Tibial artery (tissue), 4 donors: Measurements from ENCODE around the gene GPR18.

Experiments
- DNase-seq, 2 donors: peaks; one replicate each; pipeline ENCODE4 v3.0.0-alpha.2; 2019
- H3K27ac ChIP-seq, 2 donors: fragments of 200-600 bp; sonication (generic) in 1 of 2; 1 replicate in 1 of 2; 2 replicates in 1 of 2; pipeline ENCODE4 v1.5.1; 2018 to 2019; ENCODE audit warnings: mild to moderate bottlenecking in 1 of 2
- H3K27me3 ChIP-seq, 2 donors: fragments of 200-600 bp; sonication (generic) in 1 of 2; one replicate each; pipeline versions ENCODE4 v1.5.1 to v1.6.0; 2016 to 2019
- H3K36me3 ChIP-seq, 3 donors: fragments of 200-600 bp; sonication (generic) in 2 of 3; one replicate each; pipeline ENCODE4 v1.5.1; 2016 to 2019; ENCODE audit warnings: mild to moderate bottlenecking in 2 of 3
- H3K4me1 ChIP-seq, 4 donors: fragments of 200-600 bp; sonication (generic) in 2 of 4; 1 replicate in 3 of 4; 2 replicates in 1 of 4; pipeline ENCODE4 v1.5.1; 2016 to 2019
- H3K4me3 ChIP-seq, 2 donors: fragments of 200-600 bp; sonication (generic) in 1 of 2; 1 replicate in 1 of 2; 2 replicates in 1 of 2; pipeline ENCODE4 v1.5.1; 2018 to 2019; ENCODE audit warnings: mild to moderate bottlenecking in 2 of 2
- H3K9me3 ChIP-seq, 3 donors: fragments of 200-600 bp; sonication (generic) in 1 of 3; one replicate each; pipeline ENCODE4 v1.5.1; 2016 to 2019
- CTCF ChIP-seq, 2 experiments: fragments of 200-600 bp in 1 of 2; fragments of 450-650 bp in 1 of 2; IDR thresholded peaks; one replicate each; pipeline ENCODE4 v1.5.1; 2017 to 2019; ENCODE audit warnings: antibody characterized with exemption in 2 of 2, mild to moderate bottlenecking in 1 of 2, moderate library complexity in 1 of 2
- intact Hi-C: fragments of 100-400 bp; cut with DNase I; formaldehyde crosslinking; loops from one replicate; pipeline ENCODE4 v1.15.0; 2023; ENCODE audit warnings: low total_unique reads

The GPR18 gene

GRCh38 chr13:99208185-99208584 is 50.0 kb downstream of the GPR18 start:
- H3K36me3 ChIP-seq: peaks cover 0 to 14% (median 0%) of the 10 kb centered on the region in 3 donors
- no peaks in the 10 kb centered on the region for H3K9me3 ChIP-seq
- peaks cover 0 to 8% (median 3%) of the 10 kb centered on the region in 4 donors for H3K4me1 ChIP-seq
- no peak overlapping the region for H3K4me3 ChIP-seq
- no peak overlapping the region for H3K27ac ChIP-seq
- H3K27me3 ChIP-seq: no peaks in the 10 kb centered on the region
- no peak for DNase-seq
- no peak for TF ChIP-seq CTCF (IDR thresholded peaks at IDR 0.05)
- intact Hi-C loops: no loop called here

DNA sequence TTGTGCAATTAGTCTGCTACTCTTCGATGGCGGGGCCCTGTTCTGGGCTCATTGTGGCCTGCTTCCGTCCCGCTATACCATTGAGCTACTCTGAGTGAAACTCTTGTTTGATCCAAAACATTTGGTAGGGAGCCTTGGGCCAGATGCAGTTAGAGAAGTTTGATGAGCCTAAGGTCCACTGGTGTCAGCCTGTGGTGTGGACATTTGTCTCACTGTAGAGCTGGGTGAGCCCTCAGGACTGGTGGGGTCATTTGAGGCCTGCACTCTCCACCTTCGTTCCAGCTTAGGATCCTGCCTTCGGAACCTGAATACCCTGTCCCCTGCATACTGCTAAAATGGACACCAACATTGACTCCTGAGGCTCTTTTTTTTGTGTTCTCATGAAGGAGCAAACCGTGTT is 50.7 kb downstream of the GPR18 start:
- H3K36me3 ChIP-seq: peaks cover 0 to 14% (median 0%) of the 10 kb centered on the region in 3 donors
- H3K4me3 ChIP-seq: no peak overlapping the region
- H3K27me3 ChIP-seq: no peaks in the 10 kb centered on the region
- no peaks in the 10 kb centered on the region for H3K9me3 ChIP-seq
- no peak for DNase-seq
- H3K27ac ChIP-seq: no peak overlapping the region
- H3K4me1 ChIP-seq: peaks cover 0 to 13% (median 5%) of the 10 kb centered on the region in 4 donors
- intact Hi-C loops: no loop called here
- TF ChIP-seq CTCF (IDR thresholded peaks at IDR 0.05): no peak

DNA sequence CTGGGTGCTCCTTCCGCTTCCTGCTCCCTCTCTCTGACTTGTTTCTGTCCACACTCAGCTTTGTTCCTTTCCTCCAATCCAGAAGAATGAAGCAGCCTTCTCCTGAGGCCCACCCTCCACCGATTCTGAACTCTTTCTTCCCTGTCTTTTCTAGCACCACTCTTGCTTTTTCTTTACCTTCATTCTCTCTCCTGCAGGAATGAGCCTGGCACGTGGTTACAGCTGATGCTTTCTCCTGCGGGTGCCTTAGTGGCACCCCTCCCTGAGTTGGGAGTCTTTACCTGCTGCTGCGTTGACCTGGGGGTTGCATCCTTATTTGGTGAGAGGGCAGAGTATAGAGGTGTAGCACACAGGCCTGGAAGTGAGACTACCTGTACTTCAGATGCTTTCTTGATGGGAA is 51.3 kb downstream of the GPR18 start:
- intact Hi-C loops: no loop called here
- DNase-seq: no peak
- TF ChIP-seq CTCF (IDR thresholded peaks at IDR 0.05): no peak

GRCh38 chr13:99206226-99206625 is 52.0 kb downstream of the GPR18 start:
- no peak overlapping the region for H3K27ac ChIP-seq
- H3K27me3 ChIP-seq: no peaks in the 10 kb centered on the region
- H3K4me1 ChIP-seq: peaks cover 0 to 19% (median 8%) of the 10 kb centered on the region in 4 donors
- H3K36me3 ChIP-seq: peaks cover 0 to 14% (median 0%) of the 10 kb centered on the region in 3 donors
- no peaks in the 10 kb centered on the region for H3K9me3 ChIP-seq
- intact Hi-C loops: no loop called here
- H3K4me3 ChIP-seq: no peak overlapping the region
- DNase-seq: no peak
- TF ChIP-seq CTCF (IDR thresholded peaks at IDR 0.05): no peak

More for the DNA sequence above, 51.3 kb downstream of the GPR18 start:
- Histone ChIP-seq H3K27ac (no peak overlapping the region), H3K27me3 (no peaks in the 10 kb centered on the region), H3K36me3 (peaks cover 0 to 14% (median 0%) of the 10 kb centered on the region in 3 donors), H3K4me3 (no peak overlapping the region), H3K4me1 (peaks cover 0 to 19% (median 8%) of the 10 kb centered on the region in 4 donors), H3K9me3 (no peaks in the 10 kb centered on the region)

DNA sequence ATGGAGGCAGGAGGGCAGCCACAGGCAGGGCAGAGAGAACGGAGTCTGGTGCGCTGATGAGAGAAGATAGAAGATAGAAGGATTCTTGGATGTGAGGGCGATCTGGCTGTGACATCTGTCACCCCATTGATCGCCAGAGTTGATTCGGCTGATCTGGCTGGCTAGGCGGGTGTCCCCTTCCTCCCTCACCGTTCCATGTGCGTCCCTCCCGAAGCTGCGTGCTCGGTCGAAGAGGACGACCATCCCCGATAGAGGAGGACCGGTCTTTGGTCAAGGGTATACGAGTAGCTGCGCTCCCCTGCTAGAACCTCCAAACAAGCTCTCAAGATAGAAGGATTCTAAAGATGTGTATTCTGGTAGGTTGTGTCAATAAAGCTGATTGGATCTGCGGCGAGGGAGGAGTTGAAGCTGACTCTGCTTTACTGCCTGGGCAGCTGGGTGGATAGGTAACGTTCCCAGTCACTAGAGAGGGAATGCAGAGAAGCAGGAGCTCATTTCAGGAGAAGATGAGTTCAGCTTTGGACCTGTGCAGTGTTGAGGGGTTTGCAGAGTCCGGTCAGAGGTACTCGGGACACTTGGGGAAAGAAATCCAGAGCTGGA is 52.5 kb downstream of the GPR18 start:
- no peaks in the 10 kb centered on the region for H3K9me3 ChIP-seq
- H3K36me3 ChIP-seq: peaks cover 0 to 14% (median 0%) of the 10 kb centered on the region in 3 donors
- H3K27me3 ChIP-seq: no peaks in the 10 kb centered on the region
- no peak for DNase-seq
- no peak overlapping the region for H3K4me3 ChIP-seq
- no peak overlapping the region for H3K27ac ChIP-seq
- H3K4me1 ChIP-seq: peaks cover 0 to 19% (median 8%) of the 10 kb centered on the region in 4 donors
- no peak for TF ChIP-seq CTCF (IDR thresholded peaks at IDR 0.05)
- intact Hi-C loops: no loop called here
